NCI-H82 treated with DMSO at 0.1 percent for 48 hours (cell line): ENCODE data around the gene ALDH1A1.

Experiments used
- DNase-seq: peaks from one replicate; lab custom pipeline; 2025; ENCODE audit not compliant: unreplicated experiment; lab: John Stamatoyannopoulos, UW

Gene ALDH1A1

GRCh38 chr9:72979405-72980100 is 26.7 kb upstream of the ALDH1A1 start:
- no peak for DNase-seq

- no peak for DNase-seq
Measured at GRCh38 chr9:72978744-72979143, 25.9 kb upstream of the ALDH1A1 start.

- DNase-seq, result no peak
Measured at GRCh38 chr9:72977670-72978069, 24.8 kb upstream of the ALDH1A1 start.

- no peak for DNase-seq
Measured at GRCh38 chr9:72974501-72974900, 21.6 kb upstream of the ALDH1A1 start.

GRCh38 chr9:72972636-72973035 is 19.8 kb upstream of the ALDH1A1 start:
- no peak for DNase-seq

- DNase-seq, result no peak
Measured at GRCh38 chr9:72971411-72971810, 18.6 kb upstream of the ALDH1A1 start.

GRCh38 chr9:72960446-72960845 is 7.6 kb upstream of the ALDH1A1 start:
- no peak for DNase-seq

- no peak for DNase-seq
Measured at GRCh38 chr9:72958485-72959281, 5.8 kb upstream of the ALDH1A1 start.

- DNase-seq, result no peak
Measured at GRCh38 chr9:72955571-72955970, 2.7 kb upstream of the ALDH1A1 start.

- no peak for DNase-seq
Measured at GRCh38 chr9:72955126-72955455, 2.2 kb upstream of the ALDH1A1 start.

GRCh38 chr9:72954431-72955125 is 1.7 kb upstream of the ALDH1A1 start:
- no peak for DNase-seq

- DNase-seq, result no peak
Measured at GRCh38 chr9:72952381-72952690, 517 bp downstream of the ALDH1A1 start.

GRCh38 chr9:72951520-72952380 is 1.1 kb downstream of the ALDH1A1 start:
- no peak for DNase-seq

- no peak for DNase-seq
Measured at GRCh38 chr9:72950875-72951442, 1.9 kb downstream of the ALDH1A1 start.

- DNase-seq, result no peak
Measured at GRCh38 chr9:72949918-72950325, 2.9 kb downstream of the ALDH1A1 start.

- no peak for DNase-seq
Measured at GRCh38 chr9:72949244-72949582, 3.6 kb downstream of the ALDH1A1 start.

GRCh38 chr9:72948575-72949243 is 4.1 kb downstream of the ALDH1A1 start:
- DNase-seq, result no peak

GRCh38 chr9:72947984-72948465 is 4.8 kb downstream of the ALDH1A1 start:
- no peak for DNase-seq

- DNase-seq, result no peak
Measured at GRCh38 chr9:72946821-72947220, 6.0 kb downstream of the ALDH1A1 start.

GRCh38 chr9:72946318-72946717 is 6.5 kb downstream of the ALDH1A1 start:
- DNase-seq, result no peak
